H1 (cell line): ENCODE results near the gene SIM2. TPM values are rescaled to one million over a fixed set of nuclear protein-coding genes. Genes with fewer than 3 reads are reported as not detected.

Source experiments
- CTCF ChIA-PET: fragments of 300-600 bp; sonication (Branson Sonifier 250); formaldehyde crosslinking; loops from one replicate; lab custom pipeline; 2021; ENCODE audit not compliant: partially characterized antibody; lab: Charles Lee
- POLR2A ChIA-PET: fragments of 300-600 bp; sonication (Branson Sonifier 250); formaldehyde crosslinking; loops from one replicate; lab custom pipeline; 2021; ENCODE audit warnings: inconsistent platforms; ENCODE audit not compliant: partially characterized antibody; lab: Charles Lee
- DNase-seq, 2 experiments: peaks; one replicate each; pipeline versions ENCODE4 v3.0.0 to v3.0.0-alpha.2; 2010 to 2022; ENCODE audit warnings: low spot score in 2 of 2, low read depth in 1 of 2, mixed read lengths in 1 of 2
- FAIRE-seq: peaks from 2 replicates; lab custom pipeline; 2011; peaks lifted over from hg19 to GRCh38; lab: Jason Lieb, UNC
- H2AFZ ChIP-seq: 2 replicates; pipeline ENCODE4 v1.8.1; 2012; ENCODE audit warnings: low read length, inconsistent platforms
- H2AK5ac ChIP-seq: 2 replicates; pipeline ENCODE4 v1.6.1; 2013; ENCODE audit warnings: low read depth, low read length
- H2BK120ac ChIP-seq: replicated peaks from 2 replicates; pipeline ENCODE3; 2013; ENCODE audit warnings: low read depth, low read length, inconsistent platforms
- H2BK12ac ChIP-seq: 2 replicates; pipeline ENCODE4 v1.6.1; 2013; ENCODE audit warnings: low read depth, low read length
- H2BK15ac ChIP-seq: 2 replicates; pipeline ENCODE4 v1.6.1; 2013; ENCODE audit warnings: low read length
- H2BK20ac ChIP-seq: 2 replicates; pipeline ENCODE4 v1.6.1; 2013; ENCODE audit warnings: low read length
- H2BK5ac ChIP-seq: 2 replicates; pipeline ENCODE4 v1.6.1; 2013; ENCODE audit warnings: low read depth, low read length
- H3K14ac ChIP-seq: 2 replicates; pipeline ENCODE4 v1.6.1; 2013; ENCODE audit warnings: inconsistent platforms; ENCODE audit not compliant: insufficient read length
- H3K18ac ChIP-seq: 2 replicates; pipeline ENCODE4 v1.6.1; 2013; ENCODE audit warnings: low read length; ENCODE audit errors: extremely low read depth
- H3K23ac ChIP-seq: 2 replicates; pipeline ENCODE4 v1.6.1; 2013; ENCODE audit warnings: inconsistent platforms; ENCODE audit not compliant: insufficient read length
- H3K23me2 ChIP-seq: 2 replicates; pipeline ENCODE4 v1.6.1; 2013; ENCODE audit warnings: low read depth, low read length
- H3K27ac ChIP-seq: 2 replicates; pipeline ENCODE4 v1.6.1; 2011; ENCODE audit warnings: low read depth, low read length, inconsistent platforms
- H3K27me3 ChIP-seq, 4 experiments: replicated peaks in 1 of 4; 1 replicate in 1 of 4; 2 replicates in 3 of 4; pipeline versions ENCODE4 v1.6.1 to v1.8.1; 2011 to 2013; ENCODE audit warnings: low read length in 3 of 4, mild to moderate bottlenecking in 3 of 4, inconsistent platforms in 2 of 4, mixed read lengths in 2 of 4, moderate library complexity in 1 of 4; ENCODE audit not compliant: control insufficient read depth in 3 of 4, insufficient read depth in 3 of 4; ENCODE audit errors: extremely low read depth in 1 of 4
- H3K36me3 ChIP-seq, 4 experiments: 2 replicates each; pipeline versions ENCODE4 v1.6.1 to v1.8.1; 2011 to 2013; ENCODE audit warnings: mild to moderate bottlenecking in 4 of 4, low read length in 3 of 4, moderate library complexity in 2 of 4, control low read depth in 1 of 4, inconsistent platforms in 1 of 4; ENCODE audit not compliant: insufficient read depth in 4 of 4, control insufficient read depth in 2 of 4
- H3K4ac ChIP-seq: replicated peaks from 2 replicates; pipeline ENCODE3; 2013; ENCODE audit warnings: low read length, low read depth, mixed read lengths, inconsistent platforms; ENCODE audit not compliant: insufficient read length
- H3K4me1 ChIP-seq, 4 experiments: replicated peaks in 1 of 4; 1 replicate in 1 of 4; 2 replicates in 3 of 4; pipeline versions ENCODE4 v1.6.1 to v1.8.1; 2011 to 2013; ENCODE audit warnings: low read length in 3 of 4, inconsistent platforms in 2 of 4, mixed read lengths in 1 of 4; ENCODE audit not compliant: insufficient read depth in 4 of 4, control insufficient read depth in 3 of 4
- H3K4me2 ChIP-seq, 2 experiments: 2 replicates each; pipeline versions ENCODE4 v1.6.1 to v1.8.1; 2011 to 2013; ENCODE audit warnings: low read depth in 2 of 2, low read length in 2 of 2, control low read depth in 1 of 2, inconsistent platforms in 1 of 2, mild to moderate bottlenecking in 1 of 2; ENCODE audit not compliant: insufficient read depth in 1 of 2
- H3K4me3 ChIP-seq, 4 experiments: fragments of 200-600, 300-600 bp in 1 of 4; sonication (generic), shearing (Covaris generic), sonication (Bioruptor Twin) in 1 of 4; 2 replicates each; pipeline versions ENCODE4 v1.5.1 to v1.8.1; 2011 to 2016; ENCODE audit warnings: low read length in 4 of 4, low read depth in 3 of 4, control low read depth in 2 of 4, inconsistent platforms in 2 of 4, mild to moderate bottlenecking in 2 of 4, mixed read lengths in 1 of 4, moderate library complexity in 1 of 4; ENCODE audit not compliant: insufficient read depth in 2 of 4; ENCODE audit errors: extremely low read depth in 1 of 4
- H3K56ac ChIP-seq: replicated peaks from 2 replicates; pipeline ENCODE3; 2013; ENCODE audit warnings: low read depth, mild to moderate bottlenecking, mixed read lengths, low read length, inconsistent platforms; ENCODE audit not compliant: insufficient read length
- H3K79me1 ChIP-seq: 2 replicates; pipeline ENCODE4 v1.6.1; 2013; ENCODE audit warnings: low read depth, low read length, control low read depth
- H3K79me2 ChIP-seq, 2 experiments: 2 replicates each; pipeline versions ENCODE4 v1.6.1 to v1.8.1; 2012 to 2013; ENCODE audit warnings: low read length in 2 of 2, mild to moderate bottlenecking in 2 of 2, inconsistent platforms in 1 of 2; ENCODE audit not compliant: insufficient read depth in 2 of 2, control insufficient read depth in 1 of 2
- H3K9ac ChIP-seq, 4 experiments: replicated peaks in 1 of 4; 1 replicate in 1 of 4; 2 replicates in 3 of 4; pipeline versions ENCODE4 v1.6.1 to v1.8.1; 2011 to 2013; ENCODE audit warnings: low read depth in 3 of 4, low read length in 3 of 4, control low read depth in 2 of 4, mild to moderate bottlenecking in 2 of 4, moderate library complexity in 2 of 4, inconsistent platforms in 1 of 4; ENCODE audit errors: extremely low read depth in 1 of 4
- H3K9me3 ChIP-seq, 2 experiments: 2 replicates each; pipeline versions ENCODE4 v1.6.1 to v1.8.1; 2012 to 2013; ENCODE audit warnings: mild to moderate bottlenecking in 2 of 2, moderate library complexity in 2 of 2, control low read depth in 1 of 2, inconsistent platforms in 1 of 2, low read depth in 1 of 2, low read length in 1 of 2, mixed read lengths in 1 of 2; ENCODE audit not compliant: insufficient read depth in 2 of 2
- H4K20me1 ChIP-seq, 2 experiments: replicated peaks in 1 of 2; 2 replicates each; pipeline versions ENCODE3 to v1.8.1; 2011 to 2013; ENCODE audit warnings: inconsistent platforms in 2 of 2, low read length in 2 of 2, mild to moderate bottlenecking in 1 of 2; ENCODE audit not compliant: insufficient read depth in 2 of 2, control insufficient read depth in 1 of 2
- H4K5ac ChIP-seq: 2 replicates; pipeline ENCODE4 v1.6.1; 2013; ENCODE audit warnings: low read length, low read depth, mixed read lengths, inconsistent platforms; ENCODE audit not compliant: insufficient read length
- H4K8ac ChIP-seq: 2 replicates; pipeline ENCODE4 v1.8.0; 2013; ENCODE audit warnings: mild to moderate bottlenecking, moderate library complexity, low read length, inconsistent platforms; ENCODE audit not compliant: insufficient read depth; ENCODE audit errors: extremely low read depth
- H4K91ac ChIP-seq: replicated peaks from 2 replicates; pipeline ENCODE3; 2013; ENCODE audit warnings: low read length, mixed read lengths, inconsistent platforms; ENCODE audit not compliant: insufficient read length
- CBX8 ChIP-seq: fragments of 300-800, 300-1000 bp; sonication (generic); IDR thresholded peaks from 2 replicates; pipeline ENCODE4 v1.7.1; 2016; ENCODE audit warnings: low read depth, low read length, borderline replicate concordance
- CTBP2 ChIP-seq: IDR thresholded peaks from 2 replicates; pipeline ENCODE4 v1.7.0; 2011; ENCODE audit warnings: borderline replicate concordance, mild to moderate bottlenecking, moderate library complexity, mixed read lengths, low read length; ENCODE audit not compliant: insufficient read depth, insufficient read length
- EGR1 ChIP-seq: IDR thresholded peaks from 2 replicates; pipeline ENCODE4 v1.6.1; 2011; ENCODE audit warnings: low read depth, low read length, borderline replicate concordance
- EZH2 ChIP-seq: fragments of 200-600 bp; sonication (generic); IDR thresholded peaks from 2 replicates; pipeline ENCODE4 v1.7.1; 2012; ENCODE audit warnings: low read depth, mild to moderate bottlenecking, moderate library complexity, low read length, inconsistent platforms; ENCODE audit not compliant: severe bottlenecking
- GABPA ChIP-seq: IDR thresholded peaks from 2 replicates; pipeline ENCODE4 v1.6.1; 2011; ENCODE audit warnings: mild to moderate bottlenecking, low read length, moderate library complexity, borderline replicate concordance; ENCODE audit not compliant: insufficient read depth
- HDAC6 ChIP-seq: IDR thresholded peaks from one replicate; pipeline ENCODE4 v1.7.1; 2012; ENCODE audit warnings: low read depth, mild to moderate bottlenecking, inconsistent platforms, low read length, moderate library complexity
- JUND ChIP-seq: IDR thresholded peaks from 2 replicates; pipeline ENCODE4 v1.6.1; 2011; ENCODE audit warnings: mild to moderate bottlenecking, improper control_type of control experiment, low read length
- KDM4A ChIP-seq: IDR thresholded peaks from one replicate; pipeline ENCODE4 v1.7.1; 2012; ENCODE audit warnings: low read depth, mild to moderate bottlenecking, moderate library complexity, low read length, inconsistent platforms; ENCODE audit not compliant: severe bottlenecking
- RBBP5 ChIP-seq: IDR thresholded peaks from 2 replicates; pipeline ENCODE4 v1.7.1; 2012; ENCODE audit warnings: low read depth, mild to moderate bottlenecking, inconsistent platforms, low read length, moderate library complexity, borderline replicate concordance
- SP2 ChIP-seq: IDR thresholded peaks from 2 replicates; pipeline ENCODE4 v1.6.1; 2012; ENCODE audit warnings: mild to moderate bottlenecking, low read length, inconsistent platforms
- TAF1 ChIP-seq: IDR thresholded peaks from 2 replicates; pipeline ENCODE4 v1.6.1; 2011; ENCODE audit warnings: mild to moderate bottlenecking, low read depth, low read length
- WGBS, 2 experiments: shearing (Covaris generic) in 1 of 2; methylation state at CpG; one replicate each; pipeline versions ENCODE4 v1.1.6 to v1.1.7; 2013 to 2015; ENCODE audit warnings: low lambda C conversion rate in 2 of 2, mixed read lengths in 2 of 2, inconsistent platforms in 1 of 2, low coverage in 1 of 2, missing lambda C conversion rate in 1 of 2; ENCODE audit not compliant: insufficient replicate concordance in 2 of 2, insufficient coverage in 1 of 2, insufficient read length in 1 of 2; ENCODE audit errors: extremely low coverage in 1 of 2, missing lambda C conversion rate in 1 of 2; 5-methylcytosine and 5-hydroxymethylcytosine counted together
- polyA plus RNA-seq, 7 experiments: library from polyadenylated mRNA; depleted of rRNA in 3 of 7; stranded (reverse) in 5 of 7; unstranded in 2 of 7; fragments of >200 nt in 5 of 7; fragments of 200-250 nt in 2 of 7; gene quantifications; 1 replicate in 5 of 7; 2 replicates in 1 of 7; 4 replicates in 1 of 7; pipeline versions ENCODE4 v1.2.1 to v1.2.3, GENCODE V29; 2011 to 2013; ENCODE audit warnings: missing spikeins in 2 of 7, mixed read lengths in 2 of 7
- total RNA-seq: library from RNA; stranded (reverse); fragmentation: NEBNext Ultra II Directional; extraction: Animal tissue kit (Norgen Biotek cat#: 25700); gene quantifications from 2 replicates; pipeline ENCODE4 v1.2.1, GENCODE V29; 2021

Gene SIM2
- total and polyA plus RNA-seq, 2 of the 8 experiments (the other 6 are each of a cell fraction or from before 2014, with no cell fraction given): 0.05 to 0.26 TPM

DNA sequence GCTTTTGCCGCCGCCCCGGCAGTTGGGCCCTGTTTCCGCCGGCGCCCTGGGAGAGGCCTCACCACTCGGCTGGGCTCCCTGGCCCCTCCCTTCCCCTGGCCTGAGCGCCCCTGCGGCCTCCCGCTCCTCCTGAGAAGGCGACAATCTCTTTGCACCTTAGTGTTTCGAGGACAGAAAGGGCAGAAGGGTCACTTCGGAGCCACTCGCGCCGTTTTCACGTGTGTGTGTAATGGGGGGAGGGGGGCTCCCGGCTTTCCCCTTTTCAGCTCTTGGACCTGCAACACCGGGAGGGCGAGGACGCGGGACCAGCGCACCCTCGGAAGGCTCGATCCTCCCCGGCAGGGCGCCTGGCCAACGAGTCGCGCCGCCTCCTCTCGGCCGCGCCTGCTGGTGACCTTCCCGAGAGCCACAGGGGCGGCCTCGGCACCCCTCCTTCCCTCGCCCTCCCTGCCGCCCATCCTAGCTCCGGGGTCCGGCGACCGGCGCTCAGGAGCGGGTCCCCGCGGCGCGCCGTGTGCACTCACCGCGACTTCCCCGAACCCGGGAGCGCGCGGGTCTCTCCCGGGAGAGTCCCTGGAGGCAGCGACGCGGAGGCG lies 432 bp upstream of the SIM2 start:
- H4K8ac ChIP-seq: peak overlapping the region; percentile 26
- no peak overlapping the region for H2BK20ac ChIP-seq
- H2BK120ac ChIP-seq: no peak overlapping the region
- no peaks in the 10 kb centered on the region; the same call in 1 of the 2 replicates for H3K79me1 ChIP-seq
- FAIRE-seq (no peak), DNase-seq (peak in 1 of 2 experiments; percentile 81)
- peaks cover 26 to 29% of the 10 kb centered on the region in 2 experiments for H4K20me1 ChIP-seq
- no peak overlapping the region for H3K23ac ChIP-seq
- H2BK15ac ChIP-seq: no peak overlapping the region
- no peak overlapping the region for H3K4ac ChIP-seq
- no peak overlapping the region for H3K56ac ChIP-seq
- CTCF ChIA-PET: no interaction called here
- peak overlapping the region; percentile 58 to 76 for H3K4me2 ChIP-seq
- peaks cover 0 to 65% (median 38%) of the 10 kb centered on the region in 4 experiments; a peak in 6 of 7 replicates for H3K4me1 ChIP-seq
- 0 out of 2 replicates have a peak overlapping the region, but pooled peaks have one; percentile 17 for H2BK12ac ChIP-seq
- H3K27me3 ChIP-seq: peaks cover 97 to 100% (median 100%) of the 10 kb centered on the region in 4 experiments
- H4K91ac ChIP-seq: no peak overlapping the region
- no peak overlapping the region for H4K5ac ChIP-seq
- H3K23me2 ChIP-seq: peaks cover 7% of the 10 kb centered on the region; the same call in 1 of the 2 replicates
- H3K14ac ChIP-seq: no peak overlapping the region
- POLR2A ChIA-PET: interaction anchor here (3.5 kb wide), 1 partner anchor 11 kb away, joined by 15 read pairs; no protein-coding TSS in a partner anchor
- H3K79me2 ChIP-seq: no peaks in the 10 kb centered on the region
- no peak overlapping the region for H3K27ac ChIP-seq
- no peak overlapping the region for H3K9ac ChIP-seq
- no peak overlapping the region for H2AK5ac ChIP-seq
- peak overlapping the region; percentile 13 to 52 (median 32); a peak in 6 of 8 replicates for H3K4me3 ChIP-seq
- peak overlapping the region; percentile 71 for H3K18ac ChIP-seq
- peaks cover 0 to 19% (median 0%) of the 10 kb centered on the region in 4 experiments; a peak in 1 of 8 replicates for H3K36me3 ChIP-seq
- H2AFZ ChIP-seq: no peak overlapping the region
- no peak overlapping the region; the same call in 1 of the 2 replicates for H2BK5ac ChIP-seq
- WGBS, 2 experiments: 0% methylated on average over 6 of the region's 62 CpGs; no CpG with 5 or more reads in 1 of the 2 experiments
- no peaks in the 10 kb centered on the region for H3K9me3 ChIP-seq
- TF ChIP-seq TAF1 (no peak), EGR1 (peak; percentile 68; the same call in 1 of the 2 replicates), HDAC6 (no peak), RBBP5 (0 out of 2 replicates have a peak, but pooled peaks have one; percentile 31), CTBP2 (peak; percentile 66), JUND (no peak), SP2 (no peak), CBX8 (no peak), GABPA (no peak), EZH2 (no peak), KDM4A (peak; percentile 17)
